ENCODE data around the gene TP73. TPM values are rescaled to one million over a fixed set of nuclear protein-coding genes. Genes with fewer than 3 reads are reported as not detected.
A peak's percentile ranks its signal among the peaks of the same experiment; 100 is the strongest.
"Not testable (repeated sequence)": the region's sequence is repeated elsewhere in the genome, so short reads cannot be mapped to it uniquely, and the experiment has no call there.

The TP73 gene
- total RNA-seq, 2 experiments from 2014 or later = not detected

GRCh38 chr1:3620708-3621107, 31.6 kb upstream of the TP73 start:
- Mint-ChIP-seq H3K27ac (peak overlapping the region; percentile 98), H3K4me3 (peak overlapping the region; percentile 15), H3K9me3 (no peaks in the 10 kb centered on the region), H3K27me3 (no peaks in the 10 kb centered on the region), H3K36me3 (ENCODE audit: low read depth) (peaks cover 10% of the 10 kb centered on the region), H3K4me1 (ENCODE audit: low read depth) (peaks cover 51% of the 10 kb centered on the region)
- intact Hi-C loops (cut with DNase I, micrococcal nuclease) = loop anchor here in 1 of 2 experiments (5.0 to 10.0 kb wide), 2 partner anchors 102 to 284 kb away; partner anchors contain the start of gene C1orf174
- ATAC-seq (ENCODE audit: poor library complexity) (no peak), DNase-seq (no peak)
- no peaks in the 10 kb centered on the region for H3K9me3 ChIP-seq (ENCODE audit: control insufficient read depth in 1 of 2, insufficient read depth in 1 of 2, low read length in 2 of 2)
- H3K27me3 ChIP-seq (ENCODE audit: control insufficient read depth in 1 of 2, insufficient read depth in 2 of 2, low read length in 2 of 2) = no peaks in the 10 kb centered on the region
- peaks cover 37% of the 10 kb centered on the region for H3K4me1 ChIP-seq (ENCODE audit: insufficient read depth, low read length)
- ChIA-PET CTCF (interaction anchor here (2.5 kb wide), 1 partner anchor 56 kb away, joined by 11 read pairs; no protein-coding TSS in a partner anchor), POLR2A (no interaction called here)
- H3K27ac ChIP-seq (ENCODE audit: low read depth in 1 of 2, low read length in 2 of 2) = no peak overlapping the region
- H3K4me3 ChIP-seq (ENCODE audit: low read length) = no peak overlapping the region
- TF ChIP-seq CTCF (IDR thresholded peaks at IDR 0.05) = no peak
- peaks cover 4% of the 10 kb centered on the region for H3K36me3 ChIP-seq (ENCODE audit: insufficient read depth, low read length)

GRCh38 chr1:3621151-3621671, 31.1 kb upstream of the TP73 start:
- H3K27ac Mint-ChIP-seq = peak overlapping the region; percentile 98
- H3K36me3 ChIP-seq (ENCODE audit: insufficient read depth, low read length); H3K27ac ChIP-seq (ENCODE audit: low read depth in 1 of 2, low read length in 2 of 2); ATAC-seq (ENCODE audit: poor library complexity); H3K9me3 Mint-ChIP-seq; H3K27me3 ChIP-seq (ENCODE audit: control insufficient read depth in 1 of 2, insufficient read depth in 2 of 2, low read length in 2 of 2); H3K9me3 ChIP-seq (ENCODE audit: control insufficient read depth in 1 of 2, insufficient read depth in 1 of 2, low read length in 2 of 2); H3K4me3 ChIP-seq (ENCODE audit: low read length); POLR2A ChIA-PET; H3K27me3 Mint-ChIP-seq: not testable (repeated sequence)
- peak in 2 of 14 experiments; percentile 24 to 38 for DNase-seq
- intact Hi-C loops (cut with DNase I, micrococcal nuclease) = loop anchor here in 1 of 2 experiments (5.0 to 10.0 kb wide), 2 partner anchors 101 to 284 kb away; partner anchors contain the start of gene C1orf174
- peaks cover 15% of the 10 kb centered on the region for H3K36me3 Mint-ChIP-seq (ENCODE audit: low read depth)
- peak overlapping the region; percentile 49 for H3K4me3 Mint-ChIP-seq
- H3K4me1 Mint-ChIP-seq (ENCODE audit: low read depth) = peaks cover 56% of the 10 kb centered on the region
- TF ChIP-seq CTCF (IDR thresholded peaks at IDR 0.05) = peak; percentile 65
- CTCF ChIA-PET = interaction anchor here (0.8 to 2.5 kb wide), 3 partner anchors 56 to 168 kb away, joined by 3 to 11 read pairs (median 5); no protein-coding TSS in a partner anchor
- H3K4me1 ChIP-seq (ENCODE audit: insufficient read depth, low read length) = peaks cover 41% of the 10 kb centered on the region

GRCh38 chr1:3622102-3622501, 30.2 kb upstream of the TP73 start:
- H3K27me3 Mint-ChIP-seq; H3K27me3 ChIP-seq (ENCODE audit: control insufficient read depth in 1 of 2, insufficient read depth in 2 of 2, low read length in 2 of 2); POLR2A ChIA-PET; H3K4me3 ChIP-seq (ENCODE audit: low read length); H3K27ac ChIP-seq (ENCODE audit: low read depth in 1 of 2, low read length in 2 of 2); H3K36me3 ChIP-seq (ENCODE audit: insufficient read depth, low read length); H3K9me3 Mint-ChIP-seq; ATAC-seq (ENCODE audit: poor library complexity); H3K9me3 ChIP-seq (ENCODE audit: control insufficient read depth in 1 of 2, insufficient read depth in 1 of 2, low read length in 2 of 2); DNase-seq: not testable (repeated sequence)
- CTCF ChIA-PET = interaction anchor here (1.2 to 2.5 kb wide), 2 partner anchors 57 to 169 kb away, joined by 5 to 11 read pairs; no protein-coding TSS in a partner anchor
- peak overlapping the region; percentile 98 for H3K27ac Mint-ChIP-seq
- peaks cover 58% of the 10 kb centered on the region for H3K4me1 Mint-ChIP-seq (ENCODE audit: low read depth)
- H3K4me1 ChIP-seq (ENCODE audit: insufficient read depth, low read length) = peaks cover 41% of the 10 kb centered on the region
- H3K4me3 Mint-ChIP-seq = peak overlapping the region; percentile 96
- intact Hi-C loops (cut with DNase I, micrococcal nuclease) = loop anchor here in 1 of 2 experiments (2.0 to 10.0 kb wide), 3 partner anchors 89 to 283 kb away; partner anchors contain the start of gene C1orf174
- H3K36me3 Mint-ChIP-seq (ENCODE audit: low read depth) = peaks cover 17% of the 10 kb centered on the region
